HG03095 (cell line): ENCODE results near the gene SAP130.

Experiments used
- ATAC-seq: cut with Tn5 transposase; IDR thresholded peaks from one replicate; pipeline ENCODE4 v1.9.1; 2021; ENCODE audit warnings: moderate library complexity; ENCODE audit not compliant: unreplicated experiment

SAP130 gene

DNA sequence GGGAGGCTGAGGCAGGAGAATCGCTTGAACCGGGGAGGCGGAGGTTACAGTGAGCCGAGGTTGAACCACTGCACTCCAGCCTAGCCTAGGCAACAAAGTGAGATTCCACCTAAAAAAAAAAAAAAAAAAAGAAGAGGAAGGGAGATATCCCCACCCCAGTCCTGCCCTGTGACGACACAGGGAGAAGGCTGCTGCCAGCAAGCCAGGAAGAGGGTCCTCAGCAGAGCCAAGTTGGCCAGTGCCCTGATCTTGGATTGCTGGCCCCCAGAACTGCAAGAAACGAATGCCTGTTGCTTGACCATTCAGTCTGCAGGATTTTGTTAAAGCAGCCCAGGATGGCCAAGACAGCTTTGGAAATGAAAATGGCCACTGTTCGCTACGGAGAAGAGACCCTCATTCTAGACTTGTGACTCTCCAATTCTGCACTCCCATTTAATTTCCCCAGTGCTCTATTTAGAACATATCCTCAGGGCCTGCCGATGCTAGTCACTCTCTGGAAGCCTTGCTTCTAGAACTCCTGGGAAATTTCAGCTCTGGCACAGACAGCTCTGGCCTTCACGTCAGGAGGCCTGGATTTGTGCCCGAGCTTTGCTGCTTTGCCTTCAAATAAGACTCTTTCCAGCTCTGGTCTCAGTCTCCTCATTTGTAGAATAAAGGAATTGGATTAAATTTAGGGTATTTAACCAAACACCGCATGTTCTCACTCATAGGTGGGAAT is 126.4 kb downstream of the SAP130 start:
- no peak for ATAC-seq

- no peak for ATAC-seq
Observed at GRCh38 chr2:127897531-127898211, 130.2 kb downstream of the SAP130 start.

- ATAC-seq = no peak
Observed at GRCh38 chr2:127893494-127893893, 134.4 kb downstream of the SAP130 start.

- ATAC-seq = no peak
Observed at GRCh38 chr2:127893033-127893432, 134.8 kb downstream of the SAP130 start.

DNA sequence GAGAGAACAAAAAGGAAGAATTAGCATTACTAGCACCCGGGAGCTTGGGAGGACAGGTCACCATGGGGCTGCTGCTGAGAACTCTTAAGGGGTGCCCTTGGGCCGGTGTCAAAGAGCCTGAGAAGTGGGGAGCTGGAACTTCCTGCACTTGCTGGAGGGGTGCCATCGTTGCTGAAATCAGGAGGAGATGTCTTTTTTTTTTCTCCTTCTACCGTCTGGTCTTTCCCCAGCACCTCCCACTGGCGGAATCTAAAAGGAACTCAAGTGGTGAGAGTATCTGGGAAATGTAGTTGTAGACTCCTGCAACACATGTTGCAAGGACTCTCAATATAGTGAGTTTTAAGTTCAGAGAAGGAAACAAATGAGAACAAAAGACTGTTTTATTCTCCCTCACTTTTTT is 136.0 kb downstream of the SAP130 start:
- no peak for ATAC-seq
